GM19025 (cell line): ENCODE data around the gene PIP5K1C.
"Not testable (repeated sequence)": the region's sequence is repeated elsewhere in the genome, so short reads cannot be mapped to it uniquely, and the experiment has no call there.

ENCODE experiments used
- ATAC-seq: cut with Tn5 transposase; IDR thresholded peaks from one replicate; pipeline ENCODE4 v1.9.1; 2021; ENCODE audit warnings: mild to moderate bottlenecking, low read depth, moderate library complexity; ENCODE audit not compliant: unreplicated experiment

PIP5K1C gene

GRCh38 chr19:3678188-3678587 is 22.1 kb downstream of the PIP5K1C start:
- no peak for ATAC-seq

- ATAC-seq, result no peak
Observed at GRCh38 chr19:3674784-3675543, 25.3 kb downstream of the PIP5K1C start.

- no peak for ATAC-seq
Observed at GRCh38 chr19:3673506-3674439, 26.5 kb downstream of the PIP5K1C start.

DNA sequence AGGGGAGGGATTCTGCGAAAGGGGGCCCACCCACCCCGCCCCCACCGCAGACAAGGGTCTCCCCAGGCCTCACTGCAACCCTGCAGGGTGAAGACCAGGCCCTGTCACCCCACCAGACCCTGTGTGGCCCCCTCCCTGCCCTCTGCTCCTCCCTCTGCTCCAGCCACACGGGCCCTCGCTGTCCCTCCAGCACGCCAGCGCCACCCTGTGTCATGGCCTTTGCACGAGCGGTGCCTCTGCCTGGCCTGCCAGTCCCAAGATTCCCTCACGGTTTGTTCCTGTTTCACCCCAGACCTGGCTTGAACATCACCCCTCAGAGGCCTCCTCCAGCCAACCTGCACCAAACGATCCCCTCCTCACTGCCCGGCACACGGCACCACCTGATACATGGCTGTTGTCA is 27.3 kb downstream of the PIP5K1C start:
- no peak for ATAC-seq

- ATAC-seq, result no peak
Observed at GRCh38 chr19:3672575-3672948, 27.7 kb downstream of the PIP5K1C start.

DNA sequence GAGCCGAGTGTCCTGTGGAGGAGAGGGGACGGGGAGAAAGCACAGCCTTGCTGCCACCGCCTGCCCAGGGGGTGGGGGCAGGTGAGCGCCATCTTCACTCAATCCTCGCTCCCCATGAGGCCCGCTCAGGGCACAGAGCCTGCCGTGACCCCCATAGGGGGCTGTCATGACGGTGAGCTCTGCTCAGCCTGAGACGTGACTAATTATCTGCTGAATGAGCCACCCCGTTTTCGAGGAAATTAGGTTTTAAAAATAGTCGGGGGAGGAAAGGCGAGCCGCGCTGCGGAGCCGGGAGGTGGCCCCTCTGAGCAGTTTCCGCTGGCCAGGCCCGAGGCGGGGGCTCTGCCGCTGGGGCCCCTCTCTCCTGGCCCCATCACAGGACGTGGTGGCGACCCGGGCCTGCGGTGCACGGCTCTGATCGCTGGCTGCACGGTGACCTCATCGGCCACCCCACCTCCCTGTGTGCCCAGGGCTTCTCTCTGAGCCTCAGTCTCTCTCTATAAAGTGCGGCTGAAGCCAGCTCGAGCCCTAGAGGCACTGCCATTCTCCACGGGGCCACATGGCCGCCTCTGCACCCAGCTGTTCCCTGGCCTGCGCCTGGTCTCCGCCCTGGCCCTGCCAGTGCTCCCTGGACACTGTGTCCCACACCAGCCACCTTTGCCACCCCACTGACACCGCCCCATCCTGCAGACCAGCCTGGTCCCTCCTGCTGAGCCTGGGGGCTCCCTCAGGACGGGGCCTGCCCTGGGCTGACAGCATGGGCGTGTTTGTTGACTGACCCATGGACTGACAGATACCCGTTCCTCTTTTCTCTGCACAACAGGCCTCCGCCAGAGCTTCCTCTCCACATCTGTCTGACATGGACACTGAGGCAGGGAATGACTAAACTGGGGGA is 28.3 kb downstream of the PIP5K1C start:
- no peak for ATAC-seq

GRCh38 chr19:3670796-3671679 is 29.2 kb downstream of the PIP5K1C start:
- ATAC-seq, result no peak

- ATAC-seq, result no peak
Observed at GRCh38 chr19:3669947-3670795, 30.1 kb downstream of the PIP5K1C start.

DNA sequence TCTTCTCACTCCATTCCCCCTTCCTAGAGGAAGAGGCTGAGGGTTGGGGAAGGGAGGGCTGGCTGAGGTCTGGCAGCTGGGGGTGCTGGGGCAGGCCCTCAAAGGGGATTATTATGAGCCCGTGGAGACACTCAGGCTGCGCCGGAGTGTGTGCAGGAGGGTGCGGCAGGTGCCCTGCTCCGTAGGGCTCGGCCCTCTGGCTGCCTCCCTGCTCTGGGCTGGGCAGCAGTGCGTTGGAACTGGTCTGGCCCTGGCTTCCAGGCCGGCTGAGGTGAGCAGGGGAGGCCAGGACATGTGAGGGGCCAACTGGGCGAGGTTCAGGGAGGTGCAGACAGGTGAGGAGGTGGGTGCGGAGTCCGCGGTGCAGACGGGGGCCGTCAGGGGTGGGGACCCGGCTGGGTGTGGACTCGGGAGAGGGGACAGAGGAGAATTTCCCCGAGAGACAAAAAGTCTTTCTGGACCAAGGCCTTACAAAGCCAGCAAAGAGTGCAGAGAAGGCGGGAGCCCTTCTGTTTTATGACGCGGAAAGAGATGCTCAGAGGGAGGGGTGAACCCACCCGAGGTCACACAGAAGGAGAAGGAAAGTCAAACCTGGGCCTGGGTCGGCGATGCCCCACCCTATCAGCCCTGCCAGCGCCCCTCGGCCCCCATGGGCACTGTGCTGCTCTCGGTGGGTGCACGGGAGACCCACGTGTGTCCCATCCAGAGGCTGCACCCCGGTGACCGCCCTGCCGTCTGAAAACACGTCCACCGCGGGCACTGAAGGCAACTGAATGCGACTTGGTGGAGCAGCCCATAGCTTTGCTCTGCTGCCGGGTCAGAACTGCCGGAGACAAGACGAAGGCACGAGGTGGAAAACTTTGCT is 31.0 kb downstream of the PIP5K1C start:
- no peak for ATAC-seq

DNA sequence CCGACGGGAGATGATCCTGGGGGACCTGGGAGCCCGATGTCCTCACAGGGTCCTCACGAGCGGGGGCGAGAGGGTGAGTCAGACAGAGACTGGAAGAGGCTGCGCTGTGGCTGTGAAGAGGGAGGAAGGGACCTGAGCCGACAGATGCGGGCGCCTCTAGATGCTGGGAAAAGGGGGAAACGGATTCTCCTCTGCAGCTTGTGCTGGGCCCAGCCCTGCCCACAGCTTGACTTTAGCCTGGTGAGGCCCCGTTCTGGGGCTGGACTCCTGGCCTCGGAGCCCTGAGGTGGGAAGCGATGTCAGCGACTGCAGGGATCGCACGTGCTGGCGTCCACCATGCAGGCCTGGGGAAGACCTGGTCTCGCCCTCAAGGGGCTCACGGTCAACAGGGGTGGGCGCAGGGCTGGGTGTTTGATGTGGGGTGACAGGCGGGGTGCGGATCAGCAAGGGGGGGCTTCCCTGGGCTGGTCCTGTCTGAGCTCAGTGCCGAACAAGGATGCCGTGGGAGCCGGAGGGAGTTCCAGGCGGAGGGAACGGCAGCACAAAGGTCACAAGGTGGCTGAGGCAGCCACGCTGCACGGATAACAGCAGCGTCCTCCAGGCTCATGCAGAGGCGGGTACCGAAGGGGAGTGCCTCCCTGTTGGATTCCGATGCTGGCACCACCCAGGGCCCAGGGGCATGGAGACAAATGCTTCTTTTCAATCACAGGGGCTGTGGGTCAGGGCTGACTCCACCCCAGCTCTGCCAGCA is 31.8 kb downstream of the PIP5K1C start:
- ATAC-seq, result no peak

- no peak for ATAC-seq
Observed at GRCh38 chr19:3667766-3668165, 32.5 kb downstream of the PIP5K1C start.

GRCh38 chr19:3667037-3667638 is 33.1 kb downstream of the PIP5K1C start:
- no peak for ATAC-seq

GRCh38 chr19:3666545-3666856 is 33.8 kb downstream of the PIP5K1C start:
- not testable (repeated sequence) for ATAC-seq

DNA sequence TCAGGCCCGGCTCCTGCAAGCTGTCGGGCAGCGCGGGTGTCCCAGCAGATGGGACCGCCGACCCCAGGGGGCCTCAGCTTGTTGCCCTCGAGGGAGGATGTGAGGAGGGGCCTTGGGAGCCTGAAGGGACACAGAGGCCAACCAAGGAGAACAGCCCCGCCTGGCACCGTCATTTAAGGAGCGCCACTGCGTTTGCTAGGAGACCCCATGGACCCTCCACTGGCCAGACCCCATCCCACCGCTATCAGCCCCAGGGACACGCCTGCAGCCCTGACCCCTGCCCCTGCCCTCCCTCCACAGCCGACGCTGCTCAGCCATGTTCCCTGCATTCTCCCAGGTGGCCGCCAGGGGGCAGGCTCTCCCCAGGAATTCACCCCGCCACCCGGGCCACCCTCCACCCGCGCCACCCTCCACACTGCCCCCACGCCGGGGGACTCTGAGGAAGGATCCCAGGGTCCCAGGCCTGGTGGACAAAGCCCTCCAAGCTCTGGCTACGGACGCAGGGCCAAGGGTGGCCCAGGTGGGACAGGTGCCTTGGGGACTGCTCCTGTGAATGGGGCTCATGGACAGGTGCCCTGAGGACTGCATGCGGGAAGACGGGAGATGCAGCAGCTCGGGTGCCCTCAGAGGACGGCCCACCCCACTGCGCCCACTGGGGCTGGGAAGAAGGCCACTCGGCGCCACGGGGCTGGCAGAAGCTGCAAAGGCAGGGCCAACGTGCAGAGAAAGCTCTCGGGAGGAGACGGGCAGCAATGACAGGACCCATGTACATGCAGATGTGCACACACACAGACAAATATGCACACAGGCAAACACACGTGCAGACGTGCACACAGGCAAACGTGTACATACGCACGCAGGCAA is 34.4 kb downstream of the PIP5K1C start:
- no peak for ATAC-seq

- no peak for ATAC-seq
Observed at GRCh38 chr19:3664879-3665642, 35.2 kb downstream of the PIP5K1C start.
